Muscle of arm (tissue), 12 donors: ENCODE results near the gene JAG2. TPM values are rescaled to one million over a fixed set of nuclear protein-coding genes. Genes with fewer than 3 reads are reported as not detected.

Experiments used
- DNase-seq: peaks from one replicate; pipeline ENCODE4 v3.0.0-alpha.2; 2013
- polyA plus RNA-seq, 12 donors: library from polyadenylated mRNA; unstranded; fragments of 120-200 nt; gene quantifications; one replicate each; pipeline ENCODE4 v1.2.1, GENCODE V29; 2013; ENCODE audit not compliant: insufficient read length in 12 of 12

JAG2 gene
- polyA plus RNA-seq, 12 donors = 23.7 to 54.1 (median 34.0) TPM; not detected in 1

GRCh38 chr14:105141026-105141425, 27.6 kb downstream of the JAG2 start:
- DNase-seq = no peak

GRCh38 chr14:105140581-105140980, 28.0 kb downstream of the JAG2 start:
- no peak for DNase-seq

GRCh38 chr14:105139831-105140239, 28.7 kb downstream of the JAG2 start:
- DNase-seq = no peak

GRCh38 chr14:105139212-105139825, 29.3 kb downstream of the JAG2 start:
- DNase-seq = no peak

GRCh38 chr14:105138551-105139111, 29.9 kb downstream of the JAG2 start:
- DNase-seq = no peak

- DNase-seq = no peak
Observed at GRCh38 chr14:105138021-105138541, 30.5 kb downstream of the JAG2 start.

- no peak for DNase-seq
Observed at GRCh38 chr14:105137481-105138020, 31.0 kb downstream of the JAG2 start.

- no peak for DNase-seq
Observed at GRCh38 chr14:105136401-105137322, 31.9 kb downstream of the JAG2 start.

- DNase-seq = no peak
Observed at GRCh38 chr14:105135700-105136395, 32.7 kb downstream of the JAG2 start.

GRCh38 chr14:105132921-105133654, 35.5 kb downstream of the JAG2 start:
- no peak for DNase-seq

GRCh38 chr14:105131241-105131640, 37.3 kb downstream of the JAG2 start:
- no peak for DNase-seq

GRCh38 chr14:105128059-105128458, 40.5 kb downstream of the JAG2 start:
- DNase-seq = no peak

- peak; percentile 7 for DNase-seq
Observed at GRCh38 chr14:105126981-105127329, 41.6 kb downstream of the JAG2 start.

GRCh38 chr14:105126126-105126980, 42.2 kb downstream of the JAG2 start:
- DNase-seq = no peak

- DNase-seq = no peak
Observed at GRCh38 chr14:105124823-105125222, 43.8 kb downstream of the JAG2 start.

GRCh38 chr14:105123981-105124765, 44.4 kb downstream of the JAG2 start:
- no peak for DNase-seq

GRCh38 chr14:105123064-105123665, 45.4 kb downstream of the JAG2 start:
- DNase-seq = no peak

GRCh38 chr14:105120056-105120455, 48.5 kb downstream of the JAG2 start:
- DNase-seq = no peak
